Transverse colon (tissue), 4 donors: Measurements from ENCODE around the gene ACSL6. TPM values are rescaled to one million over a fixed set of nuclear protein-coding genes. Genes with fewer than 3 reads are reported as not detected.

ENCODE experiments used
- DNase-seq: peaks from one replicate; pipeline ENCODE4 v3.0.0-alpha.2; 2019
- H3K27ac ChIP-seq, 4 donors: fragments of 200-600 bp; sonication (generic); 2 replicates each; pipeline ENCODE4 v1.5.1; 2016 to 2018; ENCODE audit warnings: inconsistent platforms in 4 of 4
- H3K27me3 ChIP-seq: fragments of 200-600 bp; sonication (generic); 2 replicates; pipeline ENCODE4 v1.5.1; 2017; ENCODE audit warnings: inconsistent platforms
- H3K36me3 ChIP-seq, 4 donors: fragments of 200-600 bp; sonication (generic); 2 replicates each; pipeline ENCODE4 v1.5.1; 2017 to 2019; ENCODE audit warnings: inconsistent platforms in 4 of 4
- H3K4me1 ChIP-seq, 4 donors: fragments of 200-600 bp; sonication (generic); 2 replicates each; pipeline ENCODE4 v1.5.1; 2017 to 2020; ENCODE audit warnings: inconsistent platforms in 4 of 4
- H3K4me3 ChIP-seq, 4 donors: fragments of 200-600 bp; sonication (generic); 1 replicate in 1 of 4; 2 replicates in 3 of 4; pipeline versions ENCODE4 v1.5.1 to v1.6.1; 2017 to 2019; ENCODE audit warnings: inconsistent platforms in 4 of 4
- H3K9me3 ChIP-seq, 2 donors: fragments of 200-600 bp; sonication (generic); 2 replicates each; pipeline ENCODE4 v1.5.1; 2017 to 2019; ENCODE audit warnings: inconsistent platforms in 2 of 2
- EP300 ChIP-seq: sonication (generic); formaldehyde crosslinking; IDR thresholded peaks from one replicate; pipeline ENCODE4 v1.6.1; 2017; ENCODE audit warnings: antibody characterized with exemption, low read depth
- POLR2A ChIP-seq: fragments of 450-650 bp; IDR thresholded peaks from one replicate; pipeline ENCODE4 v1.6.1; 2016; ENCODE audit warnings: antibody characterized with exemption, mild to moderate bottlenecking, moderate library complexity
- POLR2AphosphoS5 ChIP-seq, 3 donors: sonication (generic); formaldehyde crosslinking; IDR thresholded peaks; one replicate each; pipeline ENCODE4 v1.6.1; 2016; ENCODE audit warnings: antibody characterized with exemption in 3 of 3
- WGBS, 2 donors: methylation state at CpG; one replicate each; pipeline ENCODE4 v1.1.5; 2018; ENCODE audit warnings: low coverage in 1 of 2; 5-methylcytosine and 5-hydroxymethylcytosine counted together
- in situ Hi-C, 4 donors: fragments of 200-750 bp; cut with MboI; loops; one replicate each; pipeline versions ENCODE4 v1.15.0 to v1.15.1; 2017; ENCODE audit warnings: low sequenced_read_pairs in 3 of 4, low pct_ligation_motif_present in 1 of 4, low pct_unique_long_range_greater_than_20kb in 1 of 4
- intact Hi-C: fragments of 100-400 bp; cut with DNase I; formaldehyde crosslinking; loops from one replicate; pipeline ENCODE4 v1.15.1; 2023; ENCODE audit warnings: low total_unique reads
- total RNA-seq, 4 donors: library from RNA; depleted of rRNA; stranded (reverse); fragments of >200 nt; gene quantifications; one replicate each; pipeline ENCODE4 v1.1.0, GENCODE V29; 2016
- TF ChIP-seq, protein P1 (sequence below), 5 experiments: fragments of 200-600 bp in 3 of 5; fragments of 450-650 bp in 2 of 5; sonication (generic) in 3 of 5; IDR thresholded peaks; 1 replicate in 2 of 5; 2 replicates in 3 of 5; pipeline ENCODE4 v1.5.1; 2016 to 2017; ENCODE audit warnings: antibody characterized with exemption in 5 of 5, inconsistent platforms in 3 of 5, mild to moderate bottlenecking in 2 of 5, moderate library complexity in 1 of 5

The ACSL6 gene
- total RNA-seq, 4 donors from 2014 or later: 0.41 to 0.64 TPM; not detected in 2

DNA sequence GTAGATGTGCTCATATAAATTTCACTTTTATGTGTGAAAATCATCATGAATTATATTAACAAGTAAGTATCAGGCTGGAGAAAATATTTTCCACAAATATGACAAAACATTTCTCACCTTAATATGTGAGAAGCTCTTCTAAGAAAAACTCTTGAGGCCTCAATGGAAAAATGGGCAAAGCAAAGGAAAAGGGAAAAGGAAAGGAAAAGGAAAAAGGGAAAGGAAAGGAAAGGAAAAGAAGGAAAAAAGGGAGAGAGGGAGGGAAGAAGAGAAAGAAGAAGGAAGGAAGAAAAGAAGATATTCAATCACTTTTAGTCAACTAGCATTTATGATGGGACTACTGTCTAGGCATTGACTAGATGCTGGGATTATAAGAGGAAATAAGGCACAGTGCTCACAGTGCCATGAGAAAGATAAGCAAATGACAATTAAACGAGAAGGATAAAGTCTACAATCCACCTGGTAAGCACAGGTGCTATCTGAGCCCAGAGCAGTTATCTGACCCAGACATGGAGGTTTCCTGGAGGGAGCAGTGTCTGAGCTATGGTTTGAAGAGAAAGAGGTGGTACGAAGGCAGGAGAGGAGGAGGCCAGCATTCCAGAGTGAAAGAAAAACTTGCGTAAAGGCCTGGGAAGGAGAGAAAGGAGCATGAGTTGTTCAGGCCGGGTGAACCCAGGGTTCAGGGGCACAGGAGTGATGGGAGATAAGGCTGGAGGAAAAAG, 18.3 kb upstream of the ACSL6 start:
- no peak for DNase-seq
- in situ Hi-C loops: no loop called here
- no peaks in the 10 kb centered on the region for H3K27me3 ChIP-seq
- intact Hi-C loops: no loop called here
- whole genome bisulfite sequencing, 2 donors: 73 to 77% methylated on average over 4 of the region's 4 CpGs
- H3K4me3 ChIP-seq: no peak overlapping the region
- no peaks in the 10 kb centered on the region for H3K36me3 ChIP-seq
- no peak overlapping the region for H3K27ac ChIP-seq
- TF ChIP-seq POLR2A: no peak
- TF ChIP-seq, protein P1, sequence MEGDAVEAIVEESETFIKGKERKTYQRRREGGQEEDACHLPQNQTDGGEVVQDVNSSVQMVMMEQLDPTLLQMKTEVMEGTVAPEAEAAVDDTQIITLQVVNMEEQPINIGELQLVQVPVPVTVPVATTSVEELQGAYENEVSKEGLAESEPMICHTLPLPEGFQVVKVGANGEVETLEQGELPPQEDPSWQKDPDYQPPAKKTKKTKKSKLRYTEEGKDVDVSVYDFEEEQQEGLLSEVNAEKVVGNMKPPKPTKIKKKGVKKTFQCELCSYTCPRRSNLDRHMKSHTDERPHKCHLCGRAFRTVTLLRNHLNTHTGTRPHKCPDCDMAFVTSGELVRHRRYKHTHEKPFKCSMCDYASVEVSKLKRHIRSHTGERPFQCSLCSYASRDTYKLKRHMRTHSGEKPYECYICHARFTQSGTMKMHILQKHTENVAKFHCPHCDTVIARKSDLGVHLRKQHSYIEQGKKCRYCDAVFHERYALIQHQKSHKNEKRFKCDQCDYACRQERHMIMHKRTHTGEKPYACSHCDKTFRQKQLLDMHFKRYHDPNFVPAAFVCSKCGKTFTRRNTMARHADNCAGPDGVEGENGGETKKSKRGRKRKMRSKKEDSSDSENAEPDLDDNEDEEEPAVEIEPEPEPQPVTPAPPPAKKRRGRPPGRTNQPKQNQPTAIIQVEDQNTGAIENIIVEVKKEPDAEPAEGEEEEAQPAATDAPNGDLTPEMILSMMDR (IDR thresholded peaks at IDR 0.05): no peak
- no peak for TF ChIP-seq EP300
- no peak for TF ChIP-seq POLR2AphosphoS5 (IDR thresholded peaks at IDR 0.05)
- H3K9me3 ChIP-seq: no peaks in the 10 kb centered on the region
- no peaks in the 10 kb centered on the region for H3K4me1 ChIP-seq

DNA sequence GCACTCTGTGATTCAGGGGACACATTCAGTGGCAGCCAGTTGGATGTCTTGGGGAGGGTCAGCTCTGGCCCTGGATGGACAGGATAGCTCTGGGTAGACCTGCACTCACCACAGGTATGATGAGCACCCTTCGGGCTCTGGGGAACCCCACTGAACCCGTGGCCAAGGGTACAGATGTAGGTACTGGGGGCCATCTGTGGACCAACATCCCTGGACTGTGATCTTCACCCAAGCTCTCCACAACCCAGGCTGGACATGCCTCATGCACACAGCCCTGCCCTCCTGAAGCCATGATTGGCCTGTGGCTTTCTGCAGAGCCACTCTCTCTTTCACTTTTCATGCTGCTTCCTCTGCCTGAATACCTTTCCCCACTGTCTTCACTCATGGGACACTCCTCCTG, 15.6 kb upstream of the ACSL6 start:
- Histone ChIP-seq H3K9me3 (no peaks in the 10 kb centered on the region), H3K27me3 (no peaks in the 10 kb centered on the region), H3K36me3 (no peaks in the 10 kb centered on the region), H3K4me1 (no peaks in the 10 kb centered on the region), H3K27ac (no peak overlapping the region), H3K4me3 (no peak overlapping the region)
- TF ChIP-seq POLR2AphosphoS5 (IDR thresholded peaks at IDR 0.05): no peak
- TF ChIP-seq, protein P1 (IDR thresholded peaks at IDR 0.05): no peak
- TF ChIP-seq EP300: no peak
- no peak for TF ChIP-seq POLR2A
- intact Hi-C loops: no loop called here
- 74% methylated on average over 2 of the region's 2 CpGs; no CpG with 5 or more reads in 1 of the 2 donors for WGBS, 2 donors
- no peak for DNase-seq
- in situ Hi-C loops: no loop called here

DNA sequence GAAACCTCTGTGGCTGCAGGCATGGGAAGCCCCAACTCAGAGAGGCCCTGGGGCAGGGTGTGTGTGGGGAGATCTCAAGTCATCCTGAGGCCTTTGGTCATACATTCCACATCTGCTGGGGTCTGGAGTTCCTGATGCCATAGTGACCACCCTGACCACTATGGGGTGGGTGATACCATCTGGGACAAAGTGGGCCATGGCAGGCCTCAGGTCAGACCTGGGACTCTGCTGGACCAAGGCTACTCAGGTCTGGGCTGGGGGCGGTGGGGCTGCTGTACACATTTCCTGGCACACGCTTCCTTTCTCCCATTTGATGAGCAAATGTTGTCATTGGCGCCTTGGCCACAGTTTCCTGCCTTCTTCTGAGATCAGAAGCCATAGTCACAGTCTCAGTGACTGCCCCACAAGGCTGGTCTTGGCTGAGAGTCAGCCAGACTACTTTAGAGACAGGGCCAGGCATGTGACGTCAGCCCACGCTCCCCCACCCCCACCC, 15.1 kb upstream of the ACSL6 start:
- no peaks in the 10 kb centered on the region for H3K4me1 ChIP-seq
- no peak overlapping the region for H3K27ac ChIP-seq
- intact Hi-C loops: no loop called here
- no peak for DNase-seq
- in situ Hi-C loops: no loop called here
- H3K9me3 ChIP-seq: no peaks in the 10 kb centered on the region
- no peak overlapping the region for H3K4me3 ChIP-seq
- H3K27me3 ChIP-seq: no peaks in the 10 kb centered on the region
- H3K36me3 ChIP-seq: no peaks in the 10 kb centered on the region
- WGBS, 2 donors: 76% methylated on average over 5 of the region's 5 CpGs; no CpG with 5 or more reads in 1 of the 2 donors
- no peak for TF ChIP-seq EP300
- TF ChIP-seq POLR2AphosphoS5 (IDR thresholded peaks at IDR 0.05): no peak
- TF ChIP-seq POLR2A: no peak
- TF ChIP-seq, protein P1 (IDR thresholded peaks at IDR 0.05): no peak

DNA sequence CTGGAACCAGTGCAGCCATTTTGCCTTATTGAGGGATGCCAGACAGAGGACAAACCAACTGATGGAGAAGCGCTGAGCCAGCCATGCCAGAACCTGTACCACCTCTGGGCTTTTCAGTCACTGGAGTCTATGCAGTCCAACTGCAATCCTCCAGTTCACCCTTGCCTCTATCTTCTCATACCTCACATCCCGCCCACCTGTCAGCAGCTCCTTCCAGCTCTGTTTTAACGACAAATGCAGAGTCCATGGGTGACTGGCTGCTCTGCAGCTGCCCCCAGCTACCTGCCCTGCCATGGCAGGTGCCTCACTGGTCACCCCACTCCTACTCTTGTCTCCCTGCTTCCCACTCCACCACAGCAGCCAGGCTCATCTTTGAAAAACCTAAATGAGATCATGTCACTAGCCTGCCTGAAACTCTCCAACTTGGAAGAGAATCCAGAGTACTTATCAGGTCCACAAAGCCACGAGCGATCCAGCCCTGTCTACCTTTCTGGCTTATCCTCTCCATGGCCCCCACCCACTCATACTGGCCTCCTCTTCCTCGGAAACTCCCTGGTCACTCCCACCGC, 14.0 kb upstream of the ACSL6 start:
- intact Hi-C loops: no loop called here
- TF ChIP-seq POLR2AphosphoS5 (IDR thresholded peaks at IDR 0.05): no peak
- TF ChIP-seq POLR2A: no peak
- TF ChIP-seq EP300: no peak
- TF ChIP-seq, protein P1 (IDR thresholded peaks at IDR 0.05): no peak
- H3K27ac ChIP-seq: no peak overlapping the region
- no peak for DNase-seq
- H3K4me1 ChIP-seq: no peaks in the 10 kb centered on the region
- in situ Hi-C loops: no loop called here
- H3K36me3 ChIP-seq: no peaks in the 10 kb centered on the region
- no peak overlapping the region for H3K4me3 ChIP-seq
- 80 to 84% methylated on average over 1 to 7 of the region's 7 CpGs for WGBS, 2 donors
- H3K27me3 ChIP-seq: no peaks in the 10 kb centered on the region
- no peaks in the 10 kb centered on the region for H3K9me3 ChIP-seq
